CD4-positive, alpha-beta memory T cell (primary cell): ENCODE measurements around the gene CBX2. TPM values are rescaled to one million over a fixed set of nuclear protein-coding genes. Genes with fewer than 3 reads are reported as not detected.
A peak's percentile ranks its signal among the peaks of the same experiment; 100 is the strongest.

ENCODE experiments used
- CTCF ChIA-PET: fragments of 350-600 bp; sonication (Branson Sonifier 250); formaldehyde crosslinking; loops from one replicate; lab custom pipeline; 2021; ENCODE audit warnings: inconsistent platforms; ENCODE audit not compliant: partially characterized antibody; lab: Charles Lee
- POLR2A ChIA-PET: fragments of 350-600 bp; sonication (Branson Sonifier 250); formaldehyde crosslinking; loops from one replicate; lab custom pipeline; 2021; ENCODE audit not compliant: partially characterized antibody; lab: Charles Lee
- DNase-seq, 5 donors: peaks; one replicate each; pipeline versions ENCODE4 v3.0.0 to v3.0.0-alpha.2; 2020 to 2022; ENCODE audit warnings: mixed read lengths in 1 of 5
- H3K27ac ChIP-seq: one replicate; pipeline ENCODE4 v1.7.0; 2013; ENCODE audit warnings: low read depth, low read length
- H3K27me3 ChIP-seq: 2 replicates; pipeline ENCODE4 v1.7.0; 2013; ENCODE audit warnings: mild to moderate bottlenecking, low read length, moderate library complexity; ENCODE audit not compliant: insufficient read depth
- H3K36me3 ChIP-seq: 2 replicates; pipeline ENCODE4 v1.7.0; 2013; ENCODE audit warnings: mild to moderate bottlenecking, low read length, moderate library complexity; ENCODE audit not compliant: insufficient read depth
- H3K4me1 ChIP-seq: 2 replicates; pipeline ENCODE4 v1.7.0; 2013; ENCODE audit warnings: mild to moderate bottlenecking, low read length, moderate library complexity; ENCODE audit not compliant: insufficient read depth
- H3K4me3 ChIP-seq, 2 donors: one replicate each; pipeline ENCODE4 v1.7.0; 2013; ENCODE audit warnings: low read length in 2 of 2, mild to moderate bottlenecking in 1 of 2
- H3K9me3 ChIP-seq, 2 donors: one replicate each; pipeline ENCODE4 v1.7.0; 2013; ENCODE audit warnings: low read length in 2 of 2, control low read depth in 1 of 2; ENCODE audit not compliant: control insufficient read depth in 1 of 2
- H3K27ac Mint-ChIP-seq, 7 donors: one replicate each; pipeline ENCODE4 v1.8.0; 2020 to 2021; ENCODE audit warnings: mixed read lengths in 7 of 7, mild to moderate bottlenecking in 6 of 7, inconsistent platforms in 3 of 7, moderate library complexity in 3 of 7
- H3K27me3 Mint-ChIP-seq, 2 donors: one replicate each; pipeline ENCODE4 v1.8.0; 2020 to 2021; ENCODE audit warnings: mixed read lengths in 2 of 2
- H3K36me3 Mint-ChIP-seq, 2 donors: one replicate each; pipeline ENCODE4 v1.8.0; 2020 to 2021; ENCODE audit warnings: mixed read lengths in 2 of 2, inconsistent platforms in 1 of 2, mild to moderate bottlenecking in 1 of 2
- H3K4me1 Mint-ChIP-seq, 4 donors: one replicate each; pipeline ENCODE4 v1.8.0; 2020 to 2021; ENCODE audit warnings: mixed read lengths in 4 of 4, mild to moderate bottlenecking in 1 of 4
- H3K4me3 Mint-ChIP-seq, 8 donors: one replicate each; pipeline ENCODE4 v1.8.0; 2020 to 2021; ENCODE audit warnings: mixed read lengths in 8 of 8, mild to moderate bottlenecking in 7 of 8, moderate library complexity in 6 of 8, inconsistent platforms in 3 of 8
- H3K9me3 Mint-ChIP-seq, 8 donors: one replicate each; pipeline ENCODE4 v1.8.0; 2020 to 2021; ENCODE audit warnings: mixed read lengths in 8 of 8, mild to moderate bottlenecking in 5 of 8, inconsistent platforms in 3 of 8, moderate library complexity in 1 of 8
- intact Hi-C: fragments of 100-400 bp; cut with micrococcal nuclease; formaldehyde crosslinking; loops from one replicate; pipeline ENCODE4 v1.15.1; 2023
- polyA plus RNA-seq, 2 donors: library from polyadenylated mRNA; unstranded; fragments of 300-500 nt; fragmentation: Illumina TruSeq; gene quantifications; one replicate each; pipeline ENCODE4 v1.2.3, GENCODE V29; 2021
- total RNA-seq, 2 experiments: library from RNA; stranded (reverse); gene quantifications; one replicate each; pipeline ENCODE4 v1.2.3, GENCODE V29; 2021

CBX2 gene
- total and polyA plus RNA-seq, 4 experiments from 2014 or later = 0.06 to 0.44 TPM; not detected in 2

- peaks cover 9% of the 10 kb centered on the region for H3K27me3 ChIP-seq
- no peaks in the 10 kb centered on the region for H3K9me3 ChIP-seq
- Mint-ChIP-seq H3K4me3 (no peak overlapping the region), H3K4me1 (no peaks in the 10 kb centered on the region), H3K9me3 (peaks cover 0 to 3% (median 0%) of the 10 kb centered on the region in 8 donors), H3K27ac (no peak overlapping the region), H3K27me3 (peaks cover 25% of the 10 kb centered on the region in 2 donors), H3K36me3 (no peaks in the 10 kb centered on the region)
- peaks cover 5% of the 10 kb centered on the region for H3K4me1 ChIP-seq
- DNase-seq = no peak
- ChIA-PET POLR2A (no interaction called here), CTCF (no interaction called here)
- intact Hi-C loops = no loop called here
- no peak overlapping the region for H3K4me3 ChIP-seq
- no peaks in the 10 kb centered on the region for H3K36me3 ChIP-seq
- no peak overlapping the region for H3K27ac ChIP-seq
Observed at GRCh38 chr17:79738643-79739042, 39.3 kb upstream of the CBX2 start.

GRCh38 chr17:79739148-79740062 is 38.5 kb upstream of the CBX2 start:
- H3K27ac Mint-ChIP-seq = peak overlapping the region in 1 of 7 donors; percentile 3

GRCh38 chr17:79740413-79740812 is 37.5 kb upstream of the CBX2 start:
- H3K27ac Mint-ChIP-seq = no peak overlapping the region
- no peaks in the 10 kb centered on the region for H3K9me3 ChIP-seq
- H3K4me1 Mint-ChIP-seq = peaks cover 1 to 4% (median 2%) of the 10 kb centered on the region in 4 donors
- H3K27ac ChIP-seq = no peak overlapping the region
- ChIA-PET POLR2A (interaction anchor here (1.2 kb wide), 1 partner anchor 12 kb away, joined by 3 read pairs; no protein-coding TSS in a partner anchor), CTCF (interaction anchor here (0.6 to 3.1 kb wide), 8 partner anchors 7 to 1557 kb away, joined by 3 to 12 read pairs (median 4); no protein-coding TSS in a partner anchor)
- H3K36me3 ChIP-seq = no peaks in the 10 kb centered on the region
- no peak overlapping the region for H3K4me3 ChIP-seq
- peaks cover 0 to 3% (median 0%) of the 10 kb centered on the region in 8 donors for H3K9me3 Mint-ChIP-seq
- peaks cover 5% of the 10 kb centered on the region for H3K4me1 ChIP-seq
- peaks cover 22 to 28% of the 10 kb centered on the region in 2 donors for H3K27me3 Mint-ChIP-seq
- H3K27me3 ChIP-seq = peaks cover 9% of the 10 kb centered on the region
- H3K4me3 Mint-ChIP-seq = no peak overlapping the region
- no peaks in the 10 kb centered on the region for H3K36me3 Mint-ChIP-seq
- intact Hi-C loops = loop anchor here (10.0 kb wide), 1 partner anchor 74 kb away; no protein-coding TSS in a partner anchor
- DNase-seq = no peak

More at GRCh38 chr17:79739148-79740062, 38.5 kb upstream of the CBX2 start:
- Mint-ChIP-seq H3K4me3 (no peak overlapping the region), H3K9me3 (peaks cover 0 to 3% (median 0%) of the 10 kb centered on the region in 8 donors), H3K36me3 (no peaks in the 10 kb centered on the region), H3K4me1 (no peaks in the 10 kb centered on the region), H3K27me3 (peaks cover 25% of the 10 kb centered on the region in 2 donors)
- ChIA-PET CTCF (interaction anchor here (0.9 to 3.0 kb wide), 2 partner anchors 12 to 271 kb away, joined by 3 to 12 read pairs; no protein-coding TSS in a partner anchor), POLR2A (no interaction called here)
- Histone ChIP-seq H3K27me3 (peaks cover 9% of the 10 kb centered on the region), H3K36me3 (no peaks in the 10 kb centered on the region), H3K27ac (no peak overlapping the region), H3K4me3 (no peak overlapping the region), H3K4me1 (peaks cover 5% of the 10 kb centered on the region), H3K9me3 (no peaks in the 10 kb centered on the region)
- intact Hi-C loops = loop anchor here (10.0 kb wide), 1 partner anchor 75 kb away; no protein-coding TSS in a partner anchor
- DNase-seq = no peak

GRCh38 chr17:79741401-79741750 is 36.6 kb upstream of the CBX2 start:
- Histone ChIP-seq H3K36me3 (no peaks in the 10 kb centered on the region), H3K27me3 (peaks cover 7% of the 10 kb centered on the region), H3K4me1 (peaks cover 10% of the 10 kb centered on the region), H3K4me3 (no peak overlapping the region), H3K27ac (no peak overlapping the region), H3K9me3 (no peaks in the 10 kb centered on the region)
- Mint-ChIP-seq H3K27ac (no peak overlapping the region), H3K9me3 (no peaks in the 10 kb centered on the region), H3K27me3 (peaks cover 22 to 31% of the 10 kb centered on the region in 2 donors), H3K4me3 (peak overlapping the region in 1 of 8 donors; percentile 12), H3K4me1 (peaks cover 4 to 13% (median 8%) of the 10 kb centered on the region in 4 donors), H3K36me3 (no peaks in the 10 kb centered on the region)
- CTCF ChIA-PET = interaction anchor here (1.2 to 3.1 kb wide), 9 partner anchors 8 to 256 kb away, joined by 3 to 12 read pairs (median 5); no protein-coding TSS in a partner anchor
- no peak for DNase-seq
- POLR2A ChIA-PET = interaction anchor here (0.9 to 1.2 kb wide), 2 partner anchors 13 to 94 kb away, joined by 3 read pairs; no protein-coding TSS in a partner anchor
- intact Hi-C loops = loop anchor here (10.0 kb wide), 1 partner anchor 73 kb away; no protein-coding TSS in a partner anchor

- ChIA-PET POLR2A (interaction anchor here (0.9 to 1.2 kb wide), 2 partner anchors 13 to 93 kb away, joined by 3 read pairs; no protein-coding TSS in a partner anchor), CTCF (interaction anchor here (0.6 to 3.1 kb wide), 11 partner anchors 9 to 255 kb away, joined by 3 to 12 read pairs (median 5); no protein-coding TSS in a partner anchor)
- Histone ChIP-seq H3K9me3 (no peaks in the 10 kb centered on the region), H3K27me3 (peaks cover 13% of the 10 kb centered on the region), H3K4me1 (peaks cover 16% of the 10 kb centered on the region), H3K36me3 (no peaks in the 10 kb centered on the region), H3K4me3 (no peak overlapping the region), H3K27ac (no peak overlapping the region)
- intact Hi-C loops = loop anchor here (1.0 to 10.0 kb wide), 2 partner anchors 73 to 249 kb away; no protein-coding TSS in a partner anchor
- peak overlapping the region in 1 of 7 donors; percentile 13 for H3K27ac Mint-ChIP-seq
- H3K27me3 Mint-ChIP-seq = peaks cover 24 to 33% of the 10 kb centered on the region in 2 donors
- H3K4me3 Mint-ChIP-seq = peak overlapping the region in 1 of 8 donors; percentile 26
- H3K4me1 Mint-ChIP-seq = peaks cover 4 to 19% (median 9%) of the 10 kb centered on the region in 4 donors
- H3K36me3 Mint-ChIP-seq = no peaks in the 10 kb centered on the region
- DNase-seq = peak in 4 of 5 donors; percentile 65 to 76 (median 67)
- no peaks in the 10 kb centered on the region for H3K9me3 Mint-ChIP-seq
Observed at GRCh38 chr17:79741751-79742588, 36.0 kb upstream of the CBX2 start.

GRCh38 chr17:79742589-79742918 is 35.4 kb upstream of the CBX2 start:
- H3K36me3 Mint-ChIP-seq = no peaks in the 10 kb centered on the region
- H3K36me3 ChIP-seq = no peaks in the 10 kb centered on the region
- no peak for DNase-seq
- H3K9me3 ChIP-seq = no peaks in the 10 kb centered on the region
- POLR2A ChIA-PET = interaction anchor here (0.9 kb wide), 1 partner anchor 92 kb away, joined by 3 read pairs; no protein-coding TSS in a partner anchor
- no peak overlapping the region for H3K4me3 ChIP-seq
- H3K27ac Mint-ChIP-seq = peak overlapping the region in 1 of 7 donors; percentile 13
- H3K4me3 Mint-ChIP-seq = no peak overlapping the region
- intact Hi-C loops = loop anchor here (1.0 to 10.0 kb wide), 2 partner anchors 72 to 249 kb away; no protein-coding TSS in a partner anchor
- peaks cover 4 to 23% (median 10%) of the 10 kb centered on the region in 4 donors for H3K4me1 Mint-ChIP-seq
- peaks cover 26 to 36% of the 10 kb centered on the region in 2 donors for H3K27me3 Mint-ChIP-seq
- no peaks in the 10 kb centered on the region for H3K9me3 Mint-ChIP-seq
- CTCF ChIA-PET = interaction anchor here (0.6 to 3.1 kb wide), 9 partner anchors 10 to 251 kb away, joined by 3 to 12 read pairs (median 5); no protein-coding TSS in a partner anchor
- H3K27me3 ChIP-seq = peaks cover 17% of the 10 kb centered on the region
- H3K27ac ChIP-seq = no peak overlapping the region
- H3K4me1 ChIP-seq = peaks cover 22% of the 10 kb centered on the region
